ENCODE results near the gene LY9.

- TF ChIP-seq CTCF (IDR thresholded peaks at IDR 0.05): no peak
- TF ChIP-seq EP300 (IDR thresholded peaks at IDR 0.05): no peak
These were observed 63.2 kb downstream of the LY9 start for GRCh38 chr1:160859166-160859565.

Measured in tibial nerve (tissue), 4 donors.